Tibial artery (tissue), 4 donors: ENCODE data around the gene COMMD3.
"Not testable (repeated sequence)": the region's sequence is repeated elsewhere in the genome, so short reads cannot be mapped to it uniquely, and the experiment has no call there.

Experiments
- DNase-seq, 2 donors: peaks; one replicate each; pipeline ENCODE4 v3.0.0-alpha.2; 2019
- H3K27ac ChIP-seq, 2 donors: fragments of 200-600 bp; sonication (generic) in 1 of 2; 1 replicate in 1 of 2; 2 replicates in 1 of 2; pipeline ENCODE4 v1.5.1; 2018 to 2019; ENCODE audit warnings: mild to moderate bottlenecking in 1 of 2
- H3K27me3 ChIP-seq, 2 donors: fragments of 200-600 bp; sonication (generic) in 1 of 2; one replicate each; pipeline versions ENCODE4 v1.5.1 to v1.6.0; 2016 to 2019
- H3K36me3 ChIP-seq, 3 donors: fragments of 200-600 bp; sonication (generic) in 2 of 3; one replicate each; pipeline ENCODE4 v1.5.1; 2016 to 2019; ENCODE audit warnings: mild to moderate bottlenecking in 2 of 3
- H3K4me1 ChIP-seq, 4 donors: fragments of 200-600 bp; sonication (generic) in 2 of 4; 1 replicate in 3 of 4; 2 replicates in 1 of 4; pipeline ENCODE4 v1.5.1; 2016 to 2019
- H3K4me3 ChIP-seq, 2 donors: fragments of 200-600 bp; sonication (generic) in 1 of 2; 1 replicate in 1 of 2; 2 replicates in 1 of 2; pipeline ENCODE4 v1.5.1; 2018 to 2019; ENCODE audit warnings: mild to moderate bottlenecking in 2 of 2
- H3K9me3 ChIP-seq, 3 donors: fragments of 200-600 bp; sonication (generic) in 1 of 3; one replicate each; pipeline ENCODE4 v1.5.1; 2016 to 2019
- CTCF ChIP-seq, 2 experiments: fragments of 200-600 bp in 1 of 2; fragments of 450-650 bp in 1 of 2; IDR thresholded peaks; one replicate each; pipeline ENCODE4 v1.5.1; 2017 to 2019; ENCODE audit warnings: antibody characterized with exemption in 2 of 2, mild to moderate bottlenecking in 1 of 2, moderate library complexity in 1 of 2
- intact Hi-C: fragments of 100-400 bp; cut with DNase I; formaldehyde crosslinking; loops from one replicate; pipeline ENCODE4 v1.15.0; 2023; ENCODE audit warnings: low total_unique reads

The COMMD3 gene

GRCh38 chr10:22356324-22356873 lies 40.2 kb downstream of the COMMD3 start:
- no peak for TF ChIP-seq CTCF (IDR thresholded peaks at IDR 0.05)
- no peaks in the 10 kb centered on the region for H3K36me3 ChIP-seq
- peaks cover 0 to 8% of the 10 kb centered on the region in 2 donors for H3K27me3 ChIP-seq
- H3K4me3 ChIP-seq, result no peak overlapping the region
- no peaks in the 10 kb centered on the region for H3K4me1 ChIP-seq
- DNase-seq, result no peak
- intact Hi-C loops, result no loop called here
- H3K27ac ChIP-seq, result no peak overlapping the region
- no peaks in the 10 kb centered on the region for H3K9me3 ChIP-seq

GRCh38 chr10:22357770-22358169 lies 41.6 kb downstream of the COMMD3 start:
- H3K4me1 ChIP-seq, intact Hi-C loops, H3K27ac ChIP-seq, H3K36me3 ChIP-seq, H3K27me3 ChIP-seq, H3K9me3 ChIP-seq, DNase-seq, H3K4me3 ChIP-seq: not testable (repeated sequence)

- H3K4me3 ChIP-seq, result no peak overlapping the region
- H3K36me3 ChIP-seq, result no peaks in the 10 kb centered on the region
- H3K27ac ChIP-seq, result no peak overlapping the region
- no peaks in the 10 kb centered on the region for H3K9me3 ChIP-seq
- no peak for TF ChIP-seq CTCF (IDR thresholded peaks at IDR 0.05)
- no peak for DNase-seq
- H3K4me1 ChIP-seq, result no peaks in the 10 kb centered on the region
- H3K27me3 ChIP-seq, result peaks cover 0 to 13% of the 10 kb centered on the region in 2 donors
- intact Hi-C loops, result no loop called here
Observed at GRCh38 chr10:22363305-22363704, 47.1 kb downstream of the COMMD3 start.

GRCh38 chr10:22364407-22365140 lies 48.4 kb downstream of the COMMD3 start:
- Histone ChIP-seq H3K27ac (no peak overlapping the region), H3K9me3 (no peaks in the 10 kb centered on the region), H3K4me3 (no peak overlapping the region), H3K27me3 (peaks cover 0 to 13% of the 10 kb centered on the region in 2 donors), H3K4me1 (no peaks in the 10 kb centered on the region), H3K36me3 (no peaks in the 10 kb centered on the region)
- DNase-seq, result no peak
- intact Hi-C loops, result no loop called here
- no peak for TF ChIP-seq CTCF (IDR thresholded peaks at IDR 0.05)

GRCh38 chr10:22365233-22365632 lies 49.0 kb downstream of the COMMD3 start:
- Histone ChIP-seq H3K4me3 (no peak overlapping the region), H3K27me3 (peaks cover 0 to 13% of the 10 kb centered on the region in 2 donors), H3K36me3 (no peaks in the 10 kb centered on the region), H3K27ac (no peak overlapping the region), H3K9me3 (no peaks in the 10 kb centered on the region), H3K4me1 (no peaks in the 10 kb centered on the region)
- no peak for TF ChIP-seq CTCF (IDR thresholded peaks at IDR 0.05)
- intact Hi-C loops, result no loop called here
- DNase-seq, result no peak

GRCh38 chr10:22365644-22366434 lies 49.7 kb downstream of the COMMD3 start:
- H3K4me1 ChIP-seq, result no peaks in the 10 kb centered on the region
- no peak overlapping the region for H3K4me3 ChIP-seq
- intact Hi-C loops, result no loop called here
- no peak for DNase-seq
- H3K27ac ChIP-seq, result no peak overlapping the region
- no peaks in the 10 kb centered on the region for H3K9me3 ChIP-seq
- H3K27me3 ChIP-seq, result peaks cover 0 to 13% of the 10 kb centered on the region in 2 donors
- no peaks in the 10 kb centered on the region for H3K36me3 ChIP-seq
- TF ChIP-seq CTCF (IDR thresholded peaks at IDR 0.05), result no peak
